Omental fat pad (tissue), 4 donors: ENCODE data around the gene ZSCAN2. TPM values are rescaled to one million over a fixed set of nuclear protein-coding genes. Genes with fewer than 3 reads are reported as not detected.

Experiments used
- ATAC-seq: fragments of 150-250 bp; one replicate; pipeline ENCODE4 v1.9.1; 2016; ENCODE audit warnings: mild to moderate bottlenecking, moderate library complexity; ENCODE audit not compliant: low FRiP score
- DNase-seq: peaks from one replicate; pipeline ENCODE4 v3.0.0-alpha.2; 2019; ENCODE audit warnings: low spot score
- CTCF ChIP-seq, 3 donors: fragments of 450-650 bp; IDR thresholded peaks; one replicate each; pipeline ENCODE4 v1.5.1; 2016 to 2017; ENCODE audit warnings: antibody characterized with exemption in 3 of 3, mild to moderate bottlenecking in 3 of 3, moderate library complexity in 2 of 3
- total RNA-seq, 4 donors: library from RNA; depleted of rRNA; stranded (reverse); fragments of >200 nt; gene quantifications; one replicate each; pipeline ENCODE4 v1.1.0, GENCODE V29; 2016

The ZSCAN2 gene
- total RNA-seq, 4 donors from 2014 or later: 8.4 to 16.3 (median 13.0) TPM

GRCh38 chr15:84603630-84604379 lies 3.0 kb downstream of the ZSCAN2 start:
- DNase-seq (no peak), ATAC-seq (no peak)

GRCh38 chr15:84604826-84605553 lies 4.2 kb downstream of the ZSCAN2 start:
- TF ChIP-seq CTCF (IDR thresholded peaks at IDR 0.05): no peak
- DNase-seq (no peak), ATAC-seq (no peak)

More at GRCh38 chr15:84603630-84604379, 3.0 kb downstream of the ZSCAN2 start:
- TF ChIP-seq CTCF (IDR thresholded peaks at IDR 0.05): no peak

GRCh38 chr15:84605554-84605882 lies 4.7 kb downstream of the ZSCAN2 start:
- no peak for TF ChIP-seq CTCF (IDR thresholded peaks at IDR 0.05)
- ATAC-seq (no peak), DNase-seq (no peak)

- DNase-seq (no peak), ATAC-seq (no peak)
- no peak for TF ChIP-seq CTCF (IDR thresholded peaks at IDR 0.05)
These were observed 5.9 kb downstream of the ZSCAN2 start for GRCh38 chr15:84606653-84607120.

GRCh38 chr15:84608707-84609284 lies 8.0 kb downstream of the ZSCAN2 start:
- no peak for TF ChIP-seq CTCF (IDR thresholded peaks at IDR 0.05)
- DNase-seq (no peak), ATAC-seq (no peak)

- no peak for DNase-seq
- no peak for ATAC-seq
- TF ChIP-seq CTCF (IDR thresholded peaks at IDR 0.05): no peak
These were observed 9.2 kb downstream of the ZSCAN2 start for GRCh38 chr15:84609818-84610525.
